DMS53 (cell line): Measurements from ENCODE around the gene C2orf69.
A peak's percentile ranks its signal among the peaks of the same experiment; 100 is the strongest.

Experiments
- DNase-seq: peaks from one replicate; lab custom pipeline; 2025; lab: John Stamatoyannopoulos, UW

Gene C2orf69

GRCh38 chr2:199914372-199914958 lies 3.4 kb downstream of the C2orf69 start:
- no peak for DNase-seq

GRCh38 chr2:199916980-199917379 lies 5.9 kb downstream of the C2orf69 start:
- no peak for DNase-seq

DNA sequence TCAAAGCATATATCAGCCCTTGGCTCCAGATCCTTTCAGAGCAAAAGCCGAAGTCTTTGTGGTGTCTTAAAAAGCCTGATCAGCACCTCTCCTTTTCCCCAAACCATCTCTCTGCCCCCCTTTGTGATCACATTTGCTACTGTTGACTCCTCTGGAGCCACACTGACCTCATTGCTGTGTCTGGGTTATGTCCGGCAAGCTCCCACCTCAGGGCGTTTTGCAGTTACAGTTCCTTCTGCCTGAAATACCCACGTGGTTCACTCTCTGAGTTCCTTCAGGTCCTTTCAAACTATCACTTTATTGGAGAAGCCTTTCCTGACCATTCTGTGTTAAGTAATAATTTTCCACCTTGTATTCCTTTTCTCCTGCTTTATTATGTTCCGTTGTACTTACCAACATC lies 11.8 kb downstream of the C2orf69 start:
- no peak for DNase-seq

- no peak for DNase-seq
Measured at GRCh38 chr2:199923924-199924323, 12.8 kb downstream of the C2orf69 start.

- DNase-seq, result no peak
Measured at GRCh38 chr2:199926806-199927205, 15.7 kb downstream of the C2orf69 start.

DNA sequence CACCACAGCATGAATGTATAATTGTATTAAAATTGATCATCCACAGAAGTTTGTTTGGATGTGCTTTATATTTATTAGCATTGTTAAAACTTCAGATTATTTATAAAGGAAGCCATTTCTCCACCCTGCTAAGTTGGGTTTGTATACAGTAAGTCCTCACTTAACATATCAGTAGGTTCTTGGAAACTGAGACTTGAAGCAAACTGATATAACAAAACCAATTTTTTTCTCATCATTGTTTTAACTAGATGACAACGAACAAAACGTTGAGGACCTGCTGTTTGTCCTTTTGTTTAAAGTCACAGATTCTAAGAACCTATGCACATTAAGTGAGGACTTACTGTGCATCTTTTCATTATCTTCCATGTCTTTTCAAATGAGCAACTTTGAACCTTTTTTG lies 17.1 kb downstream of the C2orf69 start:
- DNase-seq, result no peak

DNA sequence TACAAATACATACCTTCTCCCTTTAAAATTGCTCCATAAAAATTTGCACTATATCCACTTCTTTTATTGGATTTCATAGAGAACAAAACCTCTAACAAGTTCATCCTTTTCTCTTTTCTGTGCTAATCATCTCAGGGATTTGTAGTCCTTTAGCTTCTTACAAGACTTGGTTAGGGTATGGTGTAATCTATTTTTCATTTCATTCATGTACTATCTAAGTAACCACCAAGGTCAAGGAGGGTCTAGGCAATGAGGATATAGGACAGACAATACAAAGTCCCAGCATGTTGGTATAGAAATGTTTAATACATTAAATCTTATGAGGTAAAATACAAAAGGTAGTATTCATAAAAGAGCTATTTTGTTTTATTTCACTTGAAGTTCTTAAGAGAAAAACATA lies 17.5 kb downstream of the C2orf69 start:
- no peak for DNase-seq

DNA sequence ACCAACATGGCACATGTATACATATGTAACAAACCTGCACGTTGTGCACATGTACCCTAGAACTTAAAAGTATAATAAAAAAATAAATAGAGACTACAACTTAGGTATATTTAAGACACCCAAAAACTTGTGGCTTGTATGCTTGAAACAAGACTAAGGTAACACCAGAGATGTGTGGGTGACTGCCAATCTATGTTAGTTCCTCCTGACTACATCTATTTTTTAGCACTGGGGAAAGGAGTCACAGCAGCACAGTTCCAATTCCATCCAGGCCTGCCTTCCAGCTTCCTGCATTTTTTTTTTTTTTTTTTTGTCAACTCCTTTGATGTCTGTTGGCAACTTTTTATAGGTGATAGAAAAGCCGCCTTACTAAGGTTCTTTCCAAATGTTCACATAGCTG lies 18.2 kb downstream of the C2orf69 start:
- no peak for DNase-seq

DNA sequence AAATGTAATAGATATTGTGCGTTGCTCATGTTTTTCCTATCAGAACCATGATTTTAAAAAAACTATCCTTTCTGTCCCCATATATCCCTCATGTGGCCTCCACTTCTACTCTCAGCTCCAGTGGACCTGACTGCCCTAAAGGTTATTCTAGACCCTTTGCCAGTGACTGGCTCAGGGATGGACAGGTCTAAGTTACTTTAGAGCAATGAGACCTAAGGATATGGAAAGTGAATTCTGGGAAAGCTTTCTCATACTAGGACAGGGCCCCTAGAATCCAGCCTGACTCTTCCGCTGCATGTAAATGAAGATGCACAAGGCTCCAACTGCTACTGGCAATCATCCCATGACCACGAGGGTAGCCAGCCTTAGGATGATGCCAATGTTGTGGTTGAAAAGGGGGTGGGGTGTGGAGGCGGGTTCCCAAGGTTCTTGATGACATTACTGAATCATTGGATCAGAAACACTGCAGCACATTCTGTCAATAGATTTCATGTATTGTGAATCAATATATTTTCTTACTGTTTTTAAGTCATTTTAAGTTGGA lies 21.3 kb downstream of the C2orf69 start:
- no peak for DNase-seq

GRCh38 chr2:199933466-199933865 lies 22.4 kb downstream of the C2orf69 start:
- DNase-seq, result peak; percentile 65

DNA sequence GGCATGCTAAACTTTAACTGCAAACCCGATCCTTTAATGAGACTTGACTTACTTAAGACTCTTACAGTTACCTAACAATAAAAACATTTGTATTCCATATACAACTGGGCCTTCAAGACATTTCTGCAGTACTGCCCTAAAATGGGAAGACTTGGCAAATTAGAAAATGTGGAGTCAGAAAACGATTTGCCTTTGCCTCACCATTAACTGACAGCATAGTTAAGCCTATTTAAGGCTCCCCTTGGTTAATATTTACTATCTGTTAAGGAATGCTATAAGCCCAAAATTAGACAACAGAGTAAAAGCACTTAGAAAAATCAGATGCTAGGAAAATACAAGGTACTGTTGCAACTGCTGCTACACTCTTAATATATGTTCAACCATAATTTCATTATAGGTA lies 25.5 kb downstream of the C2orf69 start:
- no peak for DNase-seq

DNA sequence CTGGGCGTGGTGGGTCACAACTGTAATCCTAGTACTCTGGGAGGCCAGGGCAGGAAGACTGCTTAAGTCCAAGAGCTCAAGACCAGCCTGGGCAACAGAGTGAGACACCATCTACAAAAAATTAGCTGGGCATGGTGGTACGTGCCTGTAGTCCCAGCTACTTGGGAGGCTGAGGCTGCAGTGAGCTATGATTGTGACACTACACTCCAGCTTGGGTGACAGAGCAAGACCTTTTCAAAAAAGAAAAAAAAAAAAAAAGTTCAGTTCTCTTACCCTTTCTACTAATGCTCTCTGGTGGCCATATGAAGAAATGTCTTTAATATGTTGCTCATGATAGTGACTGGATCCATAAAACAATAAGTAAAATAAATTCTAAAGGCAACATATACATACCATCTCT lies 29.3 kb downstream of the C2orf69 start:
- peak; percentile 79 for DNase-seq

DNA sequence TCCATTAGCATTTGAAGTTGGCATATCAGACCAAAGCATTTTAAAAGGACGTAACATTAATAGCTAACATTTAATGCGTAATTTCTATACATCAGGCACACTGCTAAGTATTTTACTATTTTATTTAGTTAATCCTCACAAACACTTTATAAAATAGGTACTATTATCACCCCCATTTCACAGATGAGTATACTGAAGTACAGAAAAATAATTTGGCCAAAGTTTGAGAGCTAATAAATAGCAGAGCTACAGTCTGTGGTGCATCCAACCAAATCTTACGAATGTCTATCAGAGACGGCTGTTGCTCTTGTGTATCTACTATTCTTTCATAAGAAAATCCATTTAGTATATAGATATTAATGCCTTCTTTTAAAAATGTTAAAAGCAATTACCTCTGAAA lies 32.3 kb downstream of the C2orf69 start:
- DNase-seq, result no peak

GRCh38 chr2:199946196-199946595 lies 35.1 kb downstream of the C2orf69 start:
- no peak for DNase-seq

DNA sequence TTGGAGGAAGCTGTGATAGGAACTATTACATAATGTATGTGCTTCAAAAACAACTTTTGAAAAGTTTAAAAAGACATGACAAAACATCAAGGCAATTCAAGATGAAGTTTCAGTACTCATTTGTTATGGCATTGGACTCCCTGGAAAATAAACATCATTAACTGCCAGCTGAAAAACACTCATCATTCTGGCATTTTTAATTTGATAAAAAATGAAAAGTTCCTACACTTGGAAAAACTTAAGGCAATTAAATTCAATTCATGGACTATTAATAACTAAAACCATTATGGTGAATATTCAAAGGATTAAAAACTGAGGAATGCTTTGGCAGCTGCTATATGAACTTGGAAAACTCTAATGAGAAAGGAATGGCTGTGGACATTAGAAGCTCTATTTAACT lies 35.7 kb downstream of the C2orf69 start:
- no peak for DNase-seq

DNA sequence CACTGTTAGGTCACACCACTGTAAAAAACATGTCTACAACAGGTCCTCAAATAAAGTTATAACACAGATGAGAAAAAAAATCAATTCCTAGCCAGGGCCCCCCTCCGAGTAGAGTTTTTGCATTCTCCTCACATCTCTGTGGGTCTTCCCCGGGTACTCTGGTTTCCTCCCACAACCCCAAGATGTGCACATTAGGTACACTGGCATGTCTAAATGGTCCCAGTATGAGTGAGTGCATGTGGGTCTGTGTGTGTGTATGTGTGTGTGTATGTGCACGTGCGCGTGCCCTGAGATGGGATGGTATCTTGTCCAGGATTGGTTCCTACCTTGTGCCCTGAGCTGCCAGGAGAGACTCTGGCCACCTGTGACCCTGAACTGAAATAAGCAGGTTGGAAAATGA lies 39.3 kb downstream of the C2orf69 start:
- no peak for DNase-seq

- DNase-seq, result no peak
Measured at GRCh38 chr2:199951023-199951422, 39.9 kb downstream of the C2orf69 start.

- DNase-seq, result no peak
Measured at GRCh38 chr2:199955007-199955338, 43.9 kb downstream of the C2orf69 start.

- DNase-seq, result peak; percentile 95
Measured at GRCh38 chr2:199955339-199956061, 44.4 kb downstream of the C2orf69 start, which contains the start of the genes MAIP1 and TYW5. Gene MAIP1, plus strand, starts transcription at chr2:199955582. Its CDS starts 217 bp downstream, at chr2:199955799. Gene TYW5, minus strand, starts transcription at chr2:199955491. Its CDS starts 21 bp downstream, at chr2:199955470.

GRCh38 chr2:199956062-199956380 lies 44.9 kb downstream of the C2orf69 start:
- no peak for DNase-seq

- DNase-seq, result no peak
Measured at GRCh38 chr2:199958014-199958413, 46.9 kb downstream of the C2orf69 start.

GRCh38 chr2:199962203-199962602 lies 51.1 kb downstream of the C2orf69 start:
- no peak for DNase-seq

DNA sequence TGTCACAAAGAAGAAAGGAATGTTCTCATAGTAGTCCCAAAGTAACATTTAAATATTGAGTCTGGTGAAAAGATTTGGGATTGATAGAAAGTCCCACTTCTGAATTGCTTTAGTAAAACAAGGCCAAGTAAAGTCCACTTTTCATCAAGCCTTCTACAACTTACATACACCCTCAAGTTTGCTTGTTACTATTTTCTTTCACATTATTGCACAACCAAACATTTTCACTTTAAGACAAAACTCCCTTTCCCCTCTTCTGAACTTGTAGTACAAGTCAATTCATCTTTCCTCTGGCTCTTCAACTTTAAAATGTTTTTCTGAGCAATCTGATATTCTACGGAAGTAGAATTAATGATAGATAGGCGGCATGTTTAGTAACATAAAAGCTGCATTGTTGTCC lies 55.3 kb downstream of the C2orf69 start:
- no peak for DNase-seq

DNA sequence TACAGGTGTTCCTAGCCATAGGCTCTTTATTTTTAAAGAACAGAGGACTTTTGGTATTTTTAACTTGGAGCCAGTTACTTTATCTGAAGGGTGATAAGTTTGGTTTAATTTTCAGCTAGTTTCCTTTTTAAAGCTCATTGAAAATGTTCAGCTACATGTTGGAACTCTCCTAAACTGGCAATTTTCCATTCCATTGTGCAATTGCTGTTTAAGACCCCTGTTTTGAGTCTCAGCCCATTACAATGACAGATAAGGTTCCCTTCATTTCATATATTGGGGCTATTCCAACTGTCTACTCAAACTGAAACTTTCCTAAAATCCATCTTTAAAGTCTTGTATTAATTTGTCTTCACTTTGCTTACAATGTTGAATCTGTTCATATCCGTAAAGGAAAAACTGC lies 55.9 kb downstream of the C2orf69 start:
- no peak for DNase-seq
